Stimulated activated CD4-positive, alpha-beta T cell treated with anti-CD3 and anti-CD28 coated beads, TNF-alpha, amount 100 ng/mL, for 4 hours (primary cell): Measurements from ENCODE around the gene MYL10.

ENCODE experiments used
- DNase-seq, 3 experiments: peaks; one replicate each; pipeline ENCODE4 v3.0.0-alpha.2; 2020; ENCODE audit warnings: low read depth in 3 of 3

Gene MYL10

GRCh38 chr7:101596898-101597297 lies 32.2 kb downstream of the MYL10 start:
- no peak for DNase-seq

- no peak for DNase-seq
These were observed 33.1 kb downstream of the MYL10 start for GRCh38 chr7:101595766-101596537.

- no peak for DNase-seq
These were observed 33.9 kb downstream of the MYL10 start for GRCh38 chr7:101595246-101595645.

- DNase-seq, result no peak
These were observed 34.3 kb downstream of the MYL10 start for GRCh38 chr7:101594790-101595189.

GRCh38 chr7:101593556-101593955 lies 35.5 kb downstream of the MYL10 start:
- DNase-seq, result no peak

- DNase-seq, result no peak
These were observed 37.6 kb downstream of the MYL10 start for GRCh38 chr7:101591504-101591903.

GRCh38 chr7:101590663-101591435 lies 38.2 kb downstream of the MYL10 start:
- DNase-seq, result no peak

- no peak for DNase-seq
These were observed 39.0 kb downstream of the MYL10 start for GRCh38 chr7:101589976-101590662.

GRCh38 chr7:101589052-101589451 lies 40.0 kb downstream of the MYL10 start:
- no peak for DNase-seq

GRCh38 chr7:101588131-101588935 lies 40.8 kb downstream of the MYL10 start:
- no peak for DNase-seq

- no peak for DNase-seq
These were observed 42.0 kb downstream of the MYL10 start for GRCh38 chr7:101586906-101587677.

GRCh38 chr7:101586078-101586905 lies 42.8 kb downstream of the MYL10 start:
- DNase-seq, result no peak

GRCh38 chr7:101582971-101583370 lies 46.1 kb downstream of the MYL10 start:
- no peak for DNase-seq

GRCh38 chr7:101581891-101582290 lies 47.2 kb downstream of the MYL10 start:
- DNase-seq, result no peak

- no peak for DNase-seq
These were observed 48.5 kb downstream of the MYL10 start for GRCh38 chr7:101580596-101580995.

- no peak for DNase-seq
These were observed 50.5 kb downstream of the MYL10 start for GRCh38 chr7:101578552-101578951.

- no peak for DNase-seq
These were observed 52.1 kb downstream of the MYL10 start for GRCh38 chr7:101576998-101577397.

GRCh38 chr7:101575721-101576120 lies 53.4 kb downstream of the MYL10 start:
- DNase-seq, result no peak

- no peak for DNase-seq
These were observed 53.9 kb downstream of the MYL10 start for GRCh38 chr7:101575168-101575567.

- DNase-seq, result no peak
These were observed 56.9 kb downstream of the MYL10 start for GRCh38 chr7:101572156-101572555.
